Gastroesophageal sphincter (tissue), 3 donors: ENCODE results near the gene IBTK.

ENCODE experiments used
- CTCF ChIP-seq, 4 experiments: fragments of 200-600 bp in 2 of 4; fragments of 450-650 bp in 2 of 4; sonication (generic) in 1 of 4; IDR thresholded peaks; one replicate each; pipeline ENCODE4 v1.5.1; 2017 to 2019; ENCODE audit warnings: antibody characterized with exemption in 4 of 4, mild to moderate bottlenecking in 2 of 4, moderate library complexity in 2 of 4
- EP300 ChIP-seq: sonication (generic); formaldehyde crosslinking; IDR thresholded peaks from one replicate; pipeline ENCODE4 v1.6.1; 2017; ENCODE audit warnings: antibody characterized with exemption, mild to moderate bottlenecking
- POLR2A ChIP-seq, 2 donors: fragments of 450-650 bp; IDR thresholded peaks; one replicate each; pipeline ENCODE4 v1.6.1; 2017; ENCODE audit warnings: antibody characterized with exemption in 2 of 2, mild to moderate bottlenecking in 2 of 2, moderate library complexity in 1 of 2
- POLR2AphosphoS5 ChIP-seq: sonication (generic); formaldehyde crosslinking; IDR thresholded peaks from one replicate; pipeline ENCODE4 v1.6.1; 2017; ENCODE audit warnings: antibody characterized with exemption

DNA sequence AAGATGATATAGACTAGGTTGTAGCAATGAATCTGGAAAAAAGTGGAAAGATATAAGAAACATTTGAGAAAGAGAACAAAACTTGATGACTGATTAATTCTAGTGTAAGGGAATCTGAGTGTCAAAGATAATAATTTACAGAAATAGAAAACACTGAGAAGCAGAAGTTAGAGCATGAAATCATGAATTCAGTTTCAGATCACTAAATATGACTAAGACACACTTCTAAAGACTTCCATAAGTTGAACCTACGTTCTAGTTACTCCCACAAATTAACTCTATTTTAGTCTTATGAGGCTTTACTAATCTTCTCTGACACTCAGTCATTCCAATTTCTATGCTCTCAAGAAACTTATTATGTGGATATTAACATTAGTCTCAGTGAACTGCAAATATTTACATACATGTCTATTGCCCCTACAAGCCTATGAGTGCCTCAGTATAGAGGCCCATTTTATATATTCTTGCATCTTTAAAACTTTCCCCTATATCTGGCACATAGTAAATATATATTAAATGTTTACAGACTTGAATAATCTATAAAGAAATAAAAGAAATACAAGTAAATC lies 30.4 kb downstream of the IBTK start:
- no peak for TF ChIP-seq POLR2A (IDR thresholded peaks at IDR 0.05)
- no peak for TF ChIP-seq POLR2AphosphoS5
- TF ChIP-seq CTCF (IDR thresholded peaks at IDR 0.05), result no peak
- no peak for TF ChIP-seq EP300
